ENCODE results near the gene DOHH.
A peak's percentile ranks its signal among the peaks of the same experiment; 100 is the strongest.

DOHH gene

GRCh38 chr19:3464587-3465235 is 35.8 kb downstream of the DOHH start:
- TF ChIP-seq ZBTB7A (IDR thresholded peaks at IDR 0.05; ENCODE audit: low read depth) (no peak), CREB1 (IDR thresholded peaks at IDR 0.05; ENCODE audit: low read depth) (no peak), REST (IDR thresholded peaks at IDR 0.05; ENCODE audit: low read depth) (no peak), EGR1 (IDR thresholded peaks at IDR 0.05) (no peak), TAF1 (IDR thresholded peaks at IDR 0.05; ENCODE audit: low read depth) (no peak)
- TF ChIP-seq, protein P1, sequence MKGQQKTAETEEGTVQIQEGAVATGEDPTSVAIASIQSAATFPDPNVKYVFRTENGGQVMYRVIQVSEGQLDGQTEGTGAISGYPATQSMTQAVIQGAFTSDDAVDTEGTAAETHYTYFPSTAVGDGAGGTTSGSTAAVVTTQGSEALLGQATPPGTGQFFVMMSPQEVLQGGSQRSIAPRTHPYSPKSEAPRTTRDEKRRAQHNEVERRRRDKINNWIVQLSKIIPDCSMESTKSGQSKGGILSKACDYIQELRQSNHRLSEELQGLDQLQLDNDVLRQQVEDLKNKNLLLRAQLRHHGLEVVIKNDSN (IDR thresholded peaks at IDR 0.05), result no peak

GRCh38 chr19:3463714-3464586 is 36.5 kb downstream of the DOHH start:
- TF ChIP-seq ZBTB7A (IDR thresholded peaks at IDR 0.05; ENCODE audit: low read depth), result no peak
- no peak for TF ChIP-seq TAF1 (IDR thresholded peaks at IDR 0.05; ENCODE audit: low read depth)
- no peak for TF ChIP-seq EGR1 (IDR thresholded peaks at IDR 0.05)
- no peak for TF ChIP-seq NFIC (IDR thresholded peaks at IDR 0.05)

DNA sequence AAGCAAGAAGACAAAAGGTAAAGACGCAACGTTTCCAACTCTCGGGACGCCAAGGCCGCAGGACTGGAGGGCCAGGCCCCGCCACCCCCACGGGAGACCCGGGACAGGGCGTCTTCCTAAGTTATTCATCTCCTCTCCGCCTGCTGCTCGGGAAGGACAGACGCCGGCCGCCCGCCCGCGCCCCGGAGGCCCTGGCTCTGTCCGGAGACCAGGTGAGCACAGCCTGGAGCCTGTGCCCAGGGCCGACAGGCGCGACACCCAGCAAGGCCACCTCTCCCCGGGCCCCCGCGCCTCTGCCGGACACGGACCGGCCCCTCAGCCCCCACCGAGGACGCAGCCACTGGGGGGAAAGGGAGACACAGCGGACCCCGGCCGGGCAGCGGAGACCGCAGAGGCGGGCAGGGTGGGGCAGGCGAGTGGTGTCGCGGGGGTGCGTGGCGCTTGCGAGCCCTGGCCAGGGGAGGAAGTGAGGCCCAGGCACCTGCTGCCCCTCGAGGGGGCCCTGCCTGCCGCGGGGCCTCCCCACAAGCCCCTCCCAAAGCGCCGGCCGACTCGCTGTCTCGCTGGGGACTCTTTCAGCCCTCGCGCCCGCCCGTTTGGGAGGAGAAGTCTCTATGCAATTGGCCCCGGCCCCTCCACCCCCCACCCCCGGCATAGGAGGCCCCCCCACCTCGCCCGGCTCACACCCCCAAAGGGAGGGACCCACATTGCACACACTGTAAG is 37.3 kb downstream of the DOHH start:
- no peak for TF ChIP-seq TCF12 (IDR thresholded peaks at IDR 0.05; ENCODE audit: low read depth)
- no peak for TF ChIP-seq TAF1 (IDR thresholded peaks at IDR 0.05; ENCODE audit: low read depth)
- TF ChIP-seq, protein P1 (IDR thresholded peaks at IDR 0.05), result no peak
- TF ChIP-seq RAD21 (IDR thresholded peaks at IDR 0.05; ENCODE audit: low read depth), result no peak
- no peak for TF ChIP-seq CEBPB (IDR thresholded peaks at IDR 0.05)
- no peak for TF ChIP-seq REST (IDR thresholded peaks at IDR 0.05; ENCODE audit: low read depth)
- no peak for TF ChIP-seq FOXM1 (IDR thresholded peaks at IDR 0.05; ENCODE audit: borderline replicate concordance, low read depth)
- TF ChIP-seq YY1 (IDR thresholded peaks at IDR 0.05; ENCODE audit: low read depth), result no peak
- no peak for TF ChIP-seq EGR1 (IDR thresholded peaks at IDR 0.05)
- TF ChIP-seq TEAD4 (IDR thresholded peaks at IDR 0.05), result no peak
- TF ChIP-seq MAX (IDR thresholded peaks at IDR 0.05), result no peak
- TF ChIP-seq EP300 (IDR thresholded peaks at IDR 0.05; ENCODE audit: borderline replicate concordance), result no peak
- no peak for TF ChIP-seq ZBTB7A (IDR thresholded peaks at IDR 0.05; ENCODE audit: low read depth)
- TF ChIP-seq CREB1 (IDR thresholded peaks at IDR 0.05; ENCODE audit: low read depth), result no peak
- TF ChIP-seq NFIC (IDR thresholded peaks at IDR 0.05), result no peak

GRCh38 chr19:3459965-3460582 is 40.4 kb downstream of the DOHH start:
- TF ChIP-seq RAD21 (IDR thresholded peaks at IDR 0.05; ENCODE audit: low read depth), result no peak
- TF ChIP-seq CEBPB (IDR thresholded peaks at IDR 0.05), result no peak
- no peak for TF ChIP-seq ZBTB7A (IDR thresholded peaks at IDR 0.05; ENCODE audit: low read depth)

- TF ChIP-seq FOXM1 (IDR thresholded peaks at IDR 0.05; ENCODE audit: borderline replicate concordance, low read depth) (no peak), NFIC (IDR thresholded peaks at IDR 0.05) (peak; percentile 27; the same call in 1 of the 2 replicates), TEAD4 (IDR thresholded peaks at IDR 0.05) (no peak)
Observed at GRCh38 chr19:3459089-3459881, 41.2 kb downstream of the DOHH start.
